H1 (cell line): Measurements from ENCODE around the gene DPYSL4. TPM values are rescaled to one million over a fixed set of nuclear protein-coding genes. Genes with fewer than 3 reads are reported as not detected.

Source experiments
- CREB1 ChIP-seq: IDR thresholded peaks from 2 replicates; pipeline ENCODE4 v1.6.1; 2012; ENCODE audit warnings: inconsistent platforms
- KDM1A ChIP-seq: fragments of 200-600, 300-600 bp; sonication (generic); IDR thresholded peaks from 2 replicates; pipeline ENCODE4 v1.7.1; 2016; ENCODE audit warnings: mild to moderate bottlenecking, low read length, borderline replicate concordance
- NANOG ChIP-seq: IDR thresholded peaks from 2 replicates; pipeline ENCODE4 v1.6.1; 2011; ENCODE audit warnings: low read length, low read depth, mild to moderate bottlenecking, inconsistent platforms; ENCODE audit not compliant: insufficient read depth, poor library complexity, severe bottlenecking
- NRF1 ChIP-seq: IDR thresholded peaks from 2 replicates; pipeline ENCODE4 v1.6.1; 2011; ENCODE audit warnings: mild to moderate bottlenecking, low read depth, low read length, improper control_type of control experiment
- RXRA ChIP-seq: IDR thresholded peaks from 2 replicates; pipeline ENCODE4 v1.6.1; 2011; ENCODE audit warnings: low read depth, mild to moderate bottlenecking, low read length, moderate library complexity; ENCODE audit not compliant: insufficient read depth
- SIX5 ChIP-seq: IDR thresholded peaks from 2 replicates; pipeline ENCODE4 v1.6.1; 2011; ENCODE audit warnings: mild to moderate bottlenecking, low read depth, low read length
- YY1 ChIP-seq: IDR thresholded peaks from 2 replicates; pipeline ENCODE4 v1.6.1; 2011; ENCODE audit warnings: low read depth, mild to moderate bottlenecking, low read length
- polyA plus RNA-seq, 7 experiments: library from polyadenylated mRNA; depleted of rRNA in 3 of 7; stranded (reverse) in 5 of 7; unstranded in 2 of 7; fragments of >200 nt in 5 of 7; fragments of 200-250 nt in 2 of 7; gene quantifications; 1 replicate in 5 of 7; 2 replicates in 1 of 7; 4 replicates in 1 of 7; pipeline versions ENCODE4 v1.2.1 to v1.2.3, GENCODE V29; 2011 to 2013; ENCODE audit warnings: missing spikeins in 2 of 7, mixed read lengths in 2 of 7
- total RNA-seq: library from RNA; stranded (reverse); fragmentation: NEBNext Ultra II Directional; extraction: Animal tissue kit (Norgen Biotek cat#: 25700); gene quantifications from 2 replicates; pipeline ENCODE4 v1.2.1, GENCODE V29; 2021

DPYSL4 gene
- total and polyA plus RNA-seq, 2 of the 8 experiments (the other 6 are each of a cell fraction or from before 2014, with no cell fraction given) = 12.9 to 15.2 TPM

DNA sequence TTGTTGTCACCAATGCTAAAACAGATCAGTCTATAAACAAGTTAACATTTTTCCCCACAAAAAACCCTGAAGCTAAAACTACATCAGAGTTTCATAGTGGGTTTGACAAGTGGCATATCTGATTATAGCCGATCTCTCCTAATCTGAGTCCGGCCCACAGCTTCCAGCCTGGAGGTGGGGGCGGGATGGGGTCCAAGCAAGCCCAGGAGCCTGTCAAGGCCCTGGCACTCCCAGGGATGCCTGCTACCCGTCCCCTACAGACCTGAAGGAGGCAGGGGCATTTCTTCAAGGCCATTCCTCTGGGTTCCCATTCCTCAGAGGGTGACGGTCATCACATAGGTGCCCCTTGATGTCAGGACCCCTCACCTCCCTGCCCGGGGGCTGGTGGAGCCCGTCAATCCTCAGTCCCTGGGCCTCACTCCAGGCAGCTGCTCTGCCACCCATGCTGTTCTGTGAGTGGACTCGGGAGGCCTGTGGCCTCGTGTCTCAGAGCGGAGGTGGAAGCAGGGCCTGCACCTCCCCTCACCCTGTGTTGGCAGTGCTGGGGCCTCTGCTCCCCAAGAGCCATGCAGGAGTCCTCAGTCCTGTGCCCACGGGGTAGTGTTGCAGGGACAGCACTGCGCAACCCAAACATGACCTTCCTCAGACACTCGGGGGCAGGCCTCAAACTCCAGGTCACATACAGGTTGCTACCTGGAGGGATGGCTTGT lies 8.8 kb downstream of the DPYSL4 start (continued):
- TF ChIP-seq CREB1 = no peak
- no peak for TF ChIP-seq YY1
- TF ChIP-seq RXRA = no peak
- TF ChIP-seq SIX5 = no peak
- TF ChIP-seq NRF1 = no peak
- TF ChIP-seq NANOG = no peak
- no peak for TF ChIP-seq KDM1A
